WTC11 (cell line): ENCODE measurements around the gene ATP2C1. TPM values are rescaled to one million over a fixed set of nuclear protein-coding genes. Genes with fewer than 3 reads are reported as not detected.

ENCODE experiments used
- ATAC-seq: fragments of 200-7000 bp; cut with Tn5 transposase; 2 replicates; pipeline ENCODE4 v1.10.0; 2021; ENCODE audit warnings: mild to moderate bottlenecking, moderate library complexity
- CTCF ChIA-PET: fragments of 300-600 bp; sonication (Branson Sonifier 250); formaldehyde crosslinking; loops from one replicate; lab custom pipeline; 2021; ENCODE audit warnings: antibody characterized with exemption; lab: Charles Lee
- POLR2A ChIA-PET: fragments of 350-600 bp; sonication (Branson Sonifier 250); formaldehyde crosslinking; loops from one replicate; lab custom pipeline; 2021; ENCODE audit warnings: antibody characterized with exemption; lab: Charles Lee
- DNase-seq: peaks from one replicate; pipeline ENCODE4 v3.0.0; 2021; ENCODE audit warnings: low spot score
- H3K27ac Mint-ChIP-seq: 2 replicates; pipeline ENCODE4 v1.8.0; 2021; ENCODE audit warnings: mixed read lengths
- H3K27me3 Mint-ChIP-seq: 2 replicates; pipeline ENCODE4 v1.8.0; 2021; ENCODE audit warnings: low read depth, mild to moderate bottlenecking, moderate library complexity, mixed read lengths
- H3K36me3 Mint-ChIP-seq: 2 replicates; pipeline ENCODE4 v1.8.0; 2021; ENCODE audit warnings: mixed read lengths
- H3K4me1 Mint-ChIP-seq: 2 replicates; pipeline ENCODE4 v1.8.0; 2022; ENCODE audit warnings: mixed read lengths
- H3K4me3 Mint-ChIP-seq: 2 replicates; pipeline ENCODE4 v1.8.0; 2021; ENCODE audit warnings: mild to moderate bottlenecking, moderate library complexity, mixed read lengths
- H3K9me3 Mint-ChIP-seq: 2 replicates; pipeline ENCODE4 v1.8.0; 2021; ENCODE audit warnings: mixed read lengths
- CBFB ChIP-seq: sonication (generic); formaldehyde crosslinking; IDR thresholded peaks from 2 replicates; pipeline ENCODE4 v1.8.1; 2022; ENCODE audit warnings: mild to moderate bottlenecking, low read depth, missing genetic modification reagents
- CREM ChIP-seq: sonication (generic); formaldehyde crosslinking; IDR thresholded peaks from 2 replicates; pipeline ENCODE4 v1.8.1; 2022; ENCODE audit warnings: mild to moderate bottlenecking, missing genetic modification reagents, moderate library complexity
- NR3C1 ChIP-seq: sonication (generic); formaldehyde crosslinking; conservative IDR thresholded peaks from 2 replicates; pipeline ENCODE4 v1.8.1; 2023; ENCODE audit warnings: low read depth, mild to moderate bottlenecking, missing genetic modification reagents
- OVOL2 ChIP-seq: fragments of 250-450 bp; sonication (Bioruptor Pico); IDR thresholded peaks from 2 replicates; pipeline ENCODE4 v1.9.0; 2021; ENCODE audit warnings: mild to moderate bottlenecking, borderline replicate concordance
- PRRX2 ChIP-seq: fragments of 250-450 bp; sonication (Bioruptor Pico); IDR thresholded peaks from 2 replicates; pipeline ENCODE4 v1.8.0; 2021; ENCODE audit warnings: mild to moderate bottlenecking
- SMAD3 ChIP-seq: sonication (generic); formaldehyde crosslinking; IDR thresholded peaks from 2 replicates; pipeline ENCODE4 v1.8.0; 2022; ENCODE audit warnings: missing genetic modification reagents, mild to moderate bottlenecking, borderline replicate concordance
- TP53 ChIP-seq: sonication (generic); formaldehyde crosslinking; IDR thresholded peaks from 2 replicates; pipeline ENCODE4 v1.8.1; 2023; ENCODE audit warnings: mild to moderate bottlenecking, missing genetic modification reagents
- ZNF138 ChIP-seq: sonication (generic); formaldehyde crosslinking; conservative IDR thresholded peaks from 2 replicates; pipeline ENCODE4 v1.8.1; 2022; ENCODE audit warnings: mild to moderate bottlenecking, moderate library complexity, missing genetic modification reagents
- ZNF232 ChIP-seq: sonication (generic); formaldehyde crosslinking; IDR thresholded peaks from 2 replicates; pipeline ENCODE4 v1.8.0; 2022; ENCODE audit warnings: mild to moderate bottlenecking, missing genetic modification reagents
- ZNF317 ChIP-seq: sonication (generic); formaldehyde crosslinking; IDR thresholded peaks from 2 replicates; pipeline ENCODE4 v1.8.1; 2023; ENCODE audit warnings: low read depth, mild to moderate bottlenecking, moderate library complexity, missing genetic modification reagents, borderline replicate concordance
- ZNF671 ChIP-seq: fragments of 250-450 bp; sonication (Bioruptor Pico); IDR thresholded peaks from 2 replicates; pipeline ENCODE4 v1.8.0; 2021; ENCODE audit warnings: mild to moderate bottlenecking
- total RNA-seq: library from RNA; stranded (reverse); gene quantifications from 3 replicates; pipeline ENCODE4 v1.2.3, GENCODE V29; 2021
- TF ChIP-seq, protein P1 (sequence below): sonication (generic); formaldehyde crosslinking; IDR thresholded peaks from 2 replicates; pipeline ENCODE4 v1.8.1; 2023; ENCODE audit warnings: mild to moderate bottlenecking, missing genetic modification reagents, moderate library complexity
- TF ChIP-seq, protein P2 (sequence below): sonication (generic); formaldehyde crosslinking; IDR thresholded peaks from 2 replicates; pipeline ENCODE4 v1.8.1; 2022; ENCODE audit warnings: mild to moderate bottlenecking, missing genetic modification reagents, moderate library complexity, borderline replicate concordance
- TF ChIP-seq, protein P3 (sequence below): sonication (generic); formaldehyde crosslinking; IDR thresholded peaks from 2 replicates; pipeline ENCODE4 v1.8.1; 2023; ENCODE audit warnings: mild to moderate bottlenecking, missing genetic modification reagents, borderline replicate concordance
- TF ChIP-seq, protein P4 (sequence below): sonication (generic); formaldehyde crosslinking; IDR thresholded peaks from 2 replicates; pipeline ENCODE4 v1.8.0; 2022; ENCODE audit warnings: missing genetic modification reagents
- TF ChIP-seq, protein P5 (sequence below): sonication (generic); formaldehyde crosslinking; IDR thresholded peaks from 2 replicates; pipeline ENCODE4 v1.8.0; 2023; ENCODE audit warnings: mild to moderate bottlenecking, missing genetic modification reagents
- TF ChIP-seq, protein P6 (sequence below): sonication (generic); formaldehyde crosslinking; IDR thresholded peaks from 2 replicates; pipeline ENCODE4 v1.8.1; 2022; ENCODE audit warnings: mild to moderate bottlenecking, moderate library complexity, missing genetic modification reagents
- TF ChIP-seq, protein P7 (sequence below): fragments of 250-450 bp; sonication (Bioruptor Pico); IDR thresholded peaks from 2 replicates; pipeline ENCODE4 v1.9.0; 2021; ENCODE audit warnings: mild to moderate bottlenecking

ATP2C1 gene
- total RNA-seq, 1 experiment from 2014 or later = 62.5 TPM

DNA sequence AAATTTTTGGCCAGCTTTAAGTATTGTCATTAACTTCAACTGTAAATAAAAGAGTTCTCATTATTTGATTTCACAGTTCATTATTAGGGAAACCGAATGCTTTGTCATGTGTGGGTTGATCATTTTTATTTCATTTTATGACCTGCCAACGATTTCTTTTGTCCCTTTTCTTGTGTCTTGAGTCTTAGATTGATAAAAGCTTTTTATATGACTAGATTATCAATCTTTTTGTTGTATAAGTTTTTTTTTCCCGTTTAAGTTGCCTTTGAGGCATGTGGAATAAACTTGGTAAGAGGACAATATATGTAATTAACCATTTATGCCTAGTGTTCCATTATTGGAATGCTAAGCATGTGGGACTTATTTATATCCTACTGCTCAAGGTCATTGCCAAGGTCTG, 62.8 kb downstream of the ATP2C1 start:
- POLR2A ChIA-PET = no interaction called here
- DNase-seq = no peak
- H3K4me1 Mint-ChIP-seq = peaks cover 3% of the 10 kb centered on the region; the same call in 1 of the 2 replicates
- TF ChIP-seq, protein P1, sequence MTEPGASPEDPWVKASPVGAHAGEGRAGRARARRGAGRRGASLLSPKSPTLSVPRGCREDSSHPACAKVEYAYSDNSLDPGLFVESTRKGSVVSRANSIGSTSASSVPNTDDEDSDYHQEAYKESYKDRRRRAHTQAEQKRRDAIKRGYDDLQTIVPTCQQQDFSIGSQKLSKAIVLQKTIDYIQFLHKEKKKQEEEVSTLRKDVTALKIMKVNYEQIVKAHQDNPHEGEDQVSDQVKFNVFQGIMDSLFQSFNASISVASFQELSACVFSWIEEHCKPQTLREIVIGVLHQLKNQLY (CRISPR knock-in tag) = no peak
- no peak for TF ChIP-seq ZNF317
- TF ChIP-seq CBFB (CRISPR knock-in tag) = no peak
- no peak for TF ChIP-seq NR3C1 (CRISPR knock-in tag)
- TF ChIP-seq, protein P2, sequence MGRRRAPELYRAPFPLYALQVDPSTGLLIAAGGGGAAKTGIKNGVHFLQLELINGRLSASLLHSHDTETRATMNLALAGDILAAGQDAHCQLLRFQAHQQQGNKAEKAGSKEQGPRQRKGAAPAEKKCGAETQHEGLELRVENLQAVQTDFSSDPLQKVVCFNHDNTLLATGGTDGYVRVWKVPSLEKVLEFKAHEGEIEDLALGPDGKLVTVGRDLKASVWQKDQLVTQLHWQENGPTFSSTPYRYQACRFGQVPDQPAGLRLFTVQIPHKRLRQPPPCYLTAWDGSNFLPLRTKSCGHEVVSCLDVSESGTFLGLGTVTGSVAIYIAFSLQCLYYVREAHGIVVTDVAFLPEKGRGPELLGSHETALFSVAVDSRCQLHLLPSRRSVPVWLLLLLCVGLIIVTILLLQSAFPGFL (CRISPR knock-in tag) = no peak
- no peak for TF ChIP-seq ZNF138 (CRISPR knock-in tag)
- TF ChIP-seq PRRX2 = no peak
- TF ChIP-seq, protein P3, sequence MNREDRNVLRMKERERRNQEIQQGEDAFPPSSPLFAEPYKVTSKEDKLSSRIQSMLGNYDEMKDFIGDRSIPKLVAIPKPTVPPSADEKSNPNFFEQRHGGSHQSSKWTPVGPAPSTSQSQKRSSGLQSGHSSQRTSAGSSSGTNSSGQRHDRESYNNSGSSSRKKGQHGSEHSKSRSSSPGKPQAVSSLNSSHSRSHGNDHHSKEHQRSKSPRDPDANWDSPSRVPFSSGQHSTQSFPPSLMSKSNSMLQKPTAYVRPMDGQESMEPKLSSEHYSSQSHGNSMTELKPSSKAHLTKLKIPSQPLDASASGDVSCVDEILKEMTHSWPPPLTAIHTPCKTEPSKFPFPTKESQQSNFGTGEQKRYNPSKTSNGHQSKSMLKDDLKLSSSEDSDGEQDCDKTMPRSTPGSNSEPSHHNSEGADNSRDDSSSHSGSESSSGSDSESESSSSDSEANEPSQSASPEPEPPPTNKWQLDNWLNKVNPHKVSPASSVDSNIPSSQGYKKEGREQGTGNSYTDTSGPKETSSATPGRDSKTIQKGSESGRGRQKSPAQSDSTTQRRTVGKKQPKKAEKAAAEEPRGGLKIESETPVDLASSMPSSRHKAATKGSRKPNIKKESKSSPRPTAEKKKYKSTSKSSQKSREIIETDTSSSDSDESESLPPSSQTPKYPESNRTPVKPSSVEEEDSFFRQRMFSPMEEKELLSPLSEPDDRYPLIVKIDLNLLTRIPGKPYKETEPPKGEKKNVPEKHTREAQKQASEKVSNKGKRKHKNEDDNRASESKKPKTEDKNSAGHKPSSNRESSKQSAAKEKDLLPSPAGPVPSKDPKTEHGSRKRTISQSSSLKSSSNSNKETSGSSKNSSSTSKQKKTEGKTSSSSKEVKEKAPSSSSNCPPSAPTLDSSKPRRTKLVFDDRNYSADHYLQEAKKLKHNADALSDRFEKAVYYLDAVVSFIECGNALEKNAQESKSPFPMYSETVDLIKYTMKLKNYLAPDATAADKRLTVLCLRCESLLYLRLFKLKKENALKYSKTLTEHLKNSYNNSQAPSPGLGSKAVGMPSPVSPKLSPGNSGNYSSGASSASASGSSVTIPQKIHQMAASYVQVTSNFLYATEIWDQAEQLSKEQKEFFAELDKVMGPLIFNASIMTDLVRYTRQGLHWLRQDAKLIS = no peak
- TF ChIP-seq, protein P4, sequence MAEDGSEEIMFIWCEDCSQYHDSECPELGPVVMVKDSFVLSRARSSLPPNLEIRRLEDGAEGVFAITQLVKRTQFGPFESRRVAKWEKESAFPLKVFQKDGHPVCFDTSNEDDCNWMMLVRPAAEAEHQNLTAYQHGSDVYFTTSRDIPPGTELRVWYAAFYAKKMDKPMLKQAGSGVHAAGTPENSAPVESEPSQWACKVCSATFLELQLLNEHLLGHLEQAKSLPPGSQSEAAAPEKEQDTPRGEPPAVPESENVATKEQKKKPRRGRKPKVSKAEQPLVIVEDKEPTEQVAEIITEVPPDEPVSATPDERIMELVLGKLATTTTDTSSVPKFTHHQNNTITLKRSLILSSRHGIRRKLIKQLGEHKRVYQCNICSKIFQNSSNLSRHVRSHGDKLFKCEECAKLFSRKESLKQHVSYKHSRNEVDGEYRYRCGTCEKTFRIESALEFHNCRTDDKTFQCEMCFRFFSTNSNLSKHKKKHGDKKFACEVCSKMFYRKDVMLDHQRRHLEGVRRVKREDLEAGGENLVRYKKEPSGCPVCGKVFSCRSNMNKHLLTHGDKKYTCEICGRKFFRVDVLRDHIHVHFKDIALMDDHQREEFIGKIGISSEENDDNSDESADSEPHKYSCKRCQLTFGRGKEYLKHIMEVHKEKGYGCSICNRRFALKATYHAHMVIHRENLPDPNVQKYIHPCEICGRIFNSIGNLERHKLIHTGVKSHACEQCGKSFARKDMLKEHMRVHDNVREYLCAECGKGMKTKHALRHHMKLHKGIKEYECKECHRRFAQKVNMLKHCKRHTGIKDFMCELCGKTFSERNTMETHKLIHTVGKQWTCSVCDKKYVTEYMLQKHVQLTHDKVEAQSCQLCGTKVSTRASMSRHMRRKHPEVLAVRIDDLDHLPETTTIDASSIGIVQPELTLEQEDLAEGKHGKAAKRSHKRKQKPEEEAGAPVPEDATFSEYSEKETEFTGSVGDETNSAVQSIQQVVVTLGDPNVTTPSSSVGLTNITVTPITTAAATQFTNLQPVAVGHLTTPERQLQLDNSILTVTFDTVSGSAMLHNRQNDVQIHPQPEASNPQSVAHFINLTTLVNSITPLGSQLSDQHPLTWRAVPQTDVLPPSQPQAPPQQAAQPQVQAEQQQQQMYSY (CRISPR knock-in tag) = no peak
- TF ChIP-seq ZNF671 (CRISPR knock-in tag) = no peak
- TF ChIP-seq CREM (CRISPR knock-in tag) = no peak
- no peak for TF ChIP-seq TP53
- no peak for TF ChIP-seq ZNF232 (CRISPR knock-in tag)
- TF ChIP-seq SMAD3 (CRISPR knock-in tag) = no peak
- no peak for TF ChIP-seq OVOL2
- TF ChIP-seq, all 79 proteins: peak for 0
- H3K27ac Mint-ChIP-seq = no peak overlapping the region
- no peak overlapping the region for H3K4me3 Mint-ChIP-seq
- peaks cover 40% of the 10 kb centered on the region for H3K36me3 Mint-ChIP-seq
- no peaks in the 10 kb centered on the region for H3K9me3 Mint-ChIP-seq
- no peaks in the 10 kb centered on the region for H3K27me3 Mint-ChIP-seq
- CTCF ChIA-PET = no interaction called here
- no peak for ATAC-seq

DNA sequence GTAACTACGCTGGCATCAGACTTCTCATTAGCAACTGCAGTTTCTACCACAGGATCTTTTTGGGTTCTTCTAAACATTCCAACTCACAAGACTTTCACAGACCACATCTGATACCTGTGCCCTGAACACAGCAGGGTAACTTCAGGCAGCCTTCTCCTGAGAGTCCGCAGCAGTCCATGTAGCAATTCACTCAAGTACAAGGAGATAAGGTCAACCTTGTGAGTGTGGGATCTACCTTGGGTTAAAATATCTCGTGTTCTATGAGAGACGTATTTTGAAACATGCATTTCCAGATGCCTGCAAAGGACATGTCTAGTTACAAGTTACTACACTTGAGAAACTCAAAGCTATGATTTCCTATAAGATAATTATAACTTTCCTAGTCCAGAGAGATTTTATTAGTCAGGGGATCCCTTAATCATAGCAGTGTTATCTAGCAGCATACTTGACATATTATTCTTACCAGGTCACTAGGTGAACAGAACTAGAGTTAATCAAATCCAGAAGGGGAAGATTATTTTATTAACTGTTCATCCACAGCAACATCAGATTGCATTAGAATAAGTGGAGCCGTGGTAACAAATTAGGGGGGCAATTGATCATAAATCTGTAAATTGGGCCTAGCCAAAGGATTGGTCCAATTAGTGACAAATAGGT, 66.4 kb downstream of the ATP2C1 start:
- Mint-ChIP-seq H3K27me3 (no peaks in the 10 kb centered on the region), H3K27ac (no peak overlapping the region), H3K4me3 (no peak overlapping the region), H3K36me3 (peaks cover 35% of the 10 kb centered on the region), H3K9me3 (no peaks in the 10 kb centered on the region), H3K4me1 (peaks cover 9% of the 10 kb centered on the region)
- no peak for ATAC-seq
- no peak for DNase-seq
- POLR2A ChIA-PET = no interaction called here
- CTCF ChIA-PET = no interaction called here
- TF ChIP-seq, protein P5, sequence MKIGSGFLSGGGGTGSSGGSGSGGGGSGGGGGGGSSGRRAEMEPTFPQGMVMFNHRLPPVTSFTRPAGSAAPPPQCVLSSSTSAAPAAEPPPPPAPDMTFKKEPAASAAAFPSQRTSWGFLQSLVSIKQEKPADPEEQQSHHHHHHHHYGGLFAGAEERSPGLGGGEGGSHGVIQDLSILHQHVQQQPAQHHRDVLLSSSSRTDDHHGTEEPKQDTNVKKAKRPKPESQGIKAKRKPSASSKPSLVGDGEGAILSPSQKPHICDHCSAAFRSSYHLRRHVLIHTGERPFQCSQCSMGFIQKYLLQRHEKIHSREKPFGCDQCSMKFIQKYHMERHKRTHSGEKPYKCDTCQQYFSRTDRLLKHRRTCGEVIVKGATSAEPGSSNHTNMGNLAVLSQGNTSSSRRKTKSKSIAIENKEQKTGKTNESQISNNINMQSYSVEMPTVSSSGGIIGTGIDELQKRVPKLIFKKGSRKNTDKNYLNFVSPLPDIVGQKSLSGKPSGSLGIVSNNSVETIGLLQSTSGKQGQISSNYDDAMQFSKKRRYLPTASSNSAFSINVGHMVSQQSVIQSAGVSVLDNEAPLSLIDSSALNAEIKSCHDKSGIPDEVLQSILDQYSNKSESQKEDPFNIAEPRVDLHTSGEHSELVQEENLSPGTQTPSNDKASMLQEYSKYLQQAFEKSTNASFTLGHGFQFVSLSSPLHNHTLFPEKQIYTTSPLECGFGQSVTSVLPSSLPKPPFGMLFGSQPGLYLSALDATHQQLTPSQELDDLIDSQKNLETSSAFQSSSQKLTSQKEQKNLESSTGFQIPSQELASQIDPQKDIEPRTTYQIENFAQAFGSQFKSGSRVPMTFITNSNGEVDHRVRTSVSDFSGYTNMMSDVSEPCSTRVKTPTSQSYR (CRISPR knock-in tag) = no peak
- TF ChIP-seq, protein P6, sequence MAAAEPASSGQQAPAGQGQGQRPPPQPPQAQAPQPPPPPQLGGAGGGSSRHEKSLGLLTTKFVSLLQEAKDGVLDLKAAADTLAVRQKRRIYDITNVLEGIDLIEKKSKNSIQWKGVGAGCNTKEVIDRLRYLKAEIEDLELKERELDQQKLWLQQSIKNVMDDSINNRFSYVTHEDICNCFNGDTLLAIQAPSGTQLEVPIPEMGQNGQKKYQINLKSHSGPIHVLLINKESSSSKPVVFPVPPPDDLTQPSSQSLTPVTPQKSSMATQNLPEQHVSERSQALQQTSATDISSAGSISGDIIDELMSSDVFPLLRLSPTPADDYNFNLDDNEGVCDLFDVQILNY (CRISPR knock-in tag) = no peak
- no peak for TF ChIP-seq OVOL2
- TF ChIP-seq, protein P7, sequence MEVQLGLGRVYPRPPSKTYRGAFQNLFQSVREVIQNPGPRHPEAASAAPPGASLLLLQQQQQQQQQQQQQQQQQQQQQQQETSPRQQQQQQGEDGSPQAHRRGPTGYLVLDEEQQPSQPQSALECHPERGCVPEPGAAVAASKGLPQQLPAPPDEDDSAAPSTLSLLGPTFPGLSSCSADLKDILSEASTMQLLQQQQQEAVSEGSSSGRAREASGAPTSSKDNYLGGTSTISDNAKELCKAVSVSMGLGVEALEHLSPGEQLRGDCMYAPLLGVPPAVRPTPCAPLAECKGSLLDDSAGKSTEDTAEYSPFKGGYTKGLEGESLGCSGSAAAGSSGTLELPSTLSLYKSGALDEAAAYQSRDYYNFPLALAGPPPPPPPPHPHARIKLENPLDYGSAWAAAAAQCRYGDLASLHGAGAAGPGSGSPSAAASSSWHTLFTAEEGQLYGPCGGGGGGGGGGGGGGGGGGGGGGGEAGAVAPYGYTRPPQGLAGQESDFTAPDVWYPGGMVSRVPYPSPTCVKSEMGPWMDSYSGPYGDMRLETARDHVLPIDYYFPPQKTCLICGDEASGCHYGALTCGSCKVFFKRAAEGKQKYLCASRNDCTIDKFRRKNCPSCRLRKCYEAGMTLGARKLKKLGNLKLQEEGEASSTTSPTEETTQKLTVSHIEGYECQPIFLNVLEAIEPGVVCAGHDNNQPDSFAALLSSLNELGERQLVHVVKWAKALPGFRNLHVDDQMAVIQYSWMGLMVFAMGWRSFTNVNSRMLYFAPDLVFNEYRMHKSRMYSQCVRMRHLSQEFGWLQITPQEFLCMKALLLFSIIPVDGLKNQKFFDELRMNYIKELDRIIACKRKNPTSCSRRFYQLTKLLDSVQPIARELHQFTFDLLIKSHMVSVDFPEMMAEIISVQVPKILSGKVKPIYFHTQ (CRISPR knock-in tag) = no peak
